Non-pigmented ciliary epithelial cell (primary cell): ENCODE measurements around the gene SEC61A2.
"Not testable (repeated sequence)": the region's sequence is repeated elsewhere in the genome, so short reads cannot be mapped to it uniquely, and the experiment has no call there.

Source experiments
- DNase-seq: peaks from one replicate; pipeline ENCODE4 v3.0.0-alpha.2; 2010; ENCODE audit warnings: low read depth

Gene SEC61A2

DNA sequence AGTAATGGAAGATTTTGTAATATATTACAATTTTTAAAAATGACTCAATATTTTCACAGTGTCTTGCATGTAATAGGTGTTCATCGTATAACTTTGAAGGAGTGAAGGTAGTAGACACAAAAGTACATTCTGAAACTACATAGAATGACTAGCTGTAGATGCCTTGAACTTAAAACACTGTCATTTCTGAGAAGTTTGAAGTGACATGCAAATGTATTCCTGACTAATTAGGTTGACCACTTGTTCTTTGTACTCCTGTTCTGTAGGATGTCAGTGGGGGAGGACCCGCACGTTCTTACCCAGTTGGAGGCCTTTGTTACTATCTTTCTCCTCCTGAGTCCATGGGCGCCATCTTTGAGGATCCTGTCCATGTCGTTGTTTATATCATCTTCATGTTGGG, 31.2 kb downstream of the SEC61A2 start:
- no peak for DNase-seq

DNA sequence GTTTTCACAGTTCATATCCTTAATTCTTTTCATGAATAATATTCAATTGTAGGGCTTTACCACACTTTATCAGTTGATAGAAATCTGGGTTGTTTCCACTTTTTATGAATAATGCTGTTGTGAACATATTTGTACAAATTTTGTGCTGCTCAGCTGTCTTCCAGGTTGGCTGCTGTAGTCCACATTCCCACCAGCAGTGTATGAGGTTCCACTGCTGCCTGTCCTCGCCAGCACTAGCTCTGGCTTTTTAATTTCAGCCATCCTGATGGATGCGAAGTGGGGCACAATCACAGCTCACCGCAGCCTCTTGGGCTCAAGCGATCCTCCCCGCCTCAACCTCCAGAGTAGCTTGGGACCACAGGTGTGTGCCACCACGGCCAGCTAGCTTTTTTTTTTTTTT, 33.5 kb downstream of the SEC61A2 start:
- DNase-seq, result no peak

DNA sequence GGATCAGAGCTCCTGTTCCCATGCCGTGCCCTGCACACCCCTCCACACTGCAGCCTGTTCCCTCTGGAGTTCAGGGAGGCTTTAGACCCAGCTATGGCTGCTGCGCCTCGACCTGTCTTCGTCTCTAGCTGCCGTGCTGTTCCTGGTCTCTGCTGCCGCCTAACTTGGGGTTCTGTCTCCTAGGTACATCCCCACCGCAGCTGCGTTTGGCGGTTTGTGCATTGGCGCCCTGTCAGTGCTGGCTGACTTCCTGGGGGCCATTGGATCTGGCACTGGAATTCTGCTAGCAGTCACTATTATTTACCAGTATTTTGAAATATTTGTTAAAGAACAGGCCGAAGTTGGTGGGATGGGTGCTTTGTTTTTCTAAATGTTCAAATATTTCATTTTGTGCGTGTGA, 34.6 kb downstream of the SEC61A2 start:
- no peak for DNase-seq

DNA sequence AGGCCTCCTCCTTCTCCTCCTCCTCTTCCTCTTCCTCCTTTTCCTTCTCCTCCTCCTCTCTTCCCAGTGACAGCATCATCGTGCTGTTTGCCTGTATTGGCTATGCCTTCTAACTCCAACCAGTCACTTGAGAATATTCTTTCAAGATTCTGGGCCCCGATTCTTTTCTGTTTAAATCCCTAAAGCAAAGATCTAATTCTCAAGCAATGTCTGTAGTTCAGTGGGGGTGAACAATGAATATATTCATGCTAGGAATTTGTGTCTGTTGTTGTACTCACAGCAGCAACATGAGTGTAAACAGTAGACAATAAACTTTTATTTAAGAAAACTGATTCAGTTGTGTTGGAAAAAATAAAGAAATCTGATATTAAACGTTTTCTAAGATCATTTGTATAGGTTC, 35.6 kb downstream of the SEC61A2 start:
- no peak for DNase-seq

DNA sequence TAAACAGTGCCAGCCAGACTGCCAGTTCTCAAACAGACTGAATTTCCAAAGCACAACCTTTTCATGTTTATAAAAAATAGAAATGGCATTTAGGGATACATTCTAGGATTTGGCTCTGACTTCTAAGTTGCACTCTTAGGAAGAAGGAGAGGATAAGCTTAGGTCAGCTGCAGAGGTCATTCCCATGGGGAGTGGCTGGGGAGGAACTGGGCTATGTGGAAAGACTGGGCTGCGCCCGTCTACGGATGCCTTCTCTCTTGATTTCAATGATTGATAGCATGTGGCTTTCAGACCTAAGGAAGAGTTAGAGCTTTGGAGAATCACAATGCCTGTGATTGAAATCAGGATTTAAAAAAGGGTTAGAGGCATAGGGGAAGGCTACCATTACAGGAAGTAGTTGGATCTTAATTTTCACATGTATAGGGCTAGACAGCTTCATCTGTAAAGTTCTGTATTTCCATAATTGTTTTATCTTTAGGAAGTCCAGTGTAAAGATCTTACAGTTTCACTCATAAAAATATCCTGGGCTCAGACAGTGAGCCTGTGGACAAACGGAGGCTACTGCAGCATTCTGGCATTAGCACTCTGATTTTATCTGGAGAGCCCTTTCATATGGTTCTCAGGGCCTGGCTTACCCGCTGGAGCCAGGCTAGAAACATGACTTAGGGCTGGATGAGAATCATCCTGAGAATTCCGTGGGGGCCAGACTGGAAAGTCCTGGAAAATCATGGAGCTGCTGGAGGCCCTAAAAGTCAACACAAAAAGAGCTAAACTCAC, 36.7 kb downstream of the SEC61A2 start:
- DNase-seq, result no peak

DNA sequence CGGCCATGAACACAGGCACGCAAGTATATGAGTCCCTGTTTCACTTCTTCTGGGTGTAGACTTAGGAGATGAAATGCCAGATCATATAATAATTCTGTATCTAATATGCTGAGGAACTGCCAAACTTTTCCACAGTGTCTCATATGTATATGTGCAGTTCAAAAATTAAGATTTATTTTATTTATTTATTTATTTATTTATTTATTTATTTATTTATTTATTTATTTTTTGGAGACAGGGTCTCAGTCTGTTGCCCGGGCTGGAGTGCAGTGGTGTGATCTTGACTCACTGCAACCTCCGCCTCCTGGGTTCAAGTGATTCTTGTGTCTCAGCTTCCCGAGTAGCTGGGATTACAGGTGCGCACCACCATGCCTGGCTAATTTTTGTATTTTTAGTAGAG, 42.0 kb downstream of the SEC61A2 start:
- DNase-seq, result not testable (repeated sequence)

DNA sequence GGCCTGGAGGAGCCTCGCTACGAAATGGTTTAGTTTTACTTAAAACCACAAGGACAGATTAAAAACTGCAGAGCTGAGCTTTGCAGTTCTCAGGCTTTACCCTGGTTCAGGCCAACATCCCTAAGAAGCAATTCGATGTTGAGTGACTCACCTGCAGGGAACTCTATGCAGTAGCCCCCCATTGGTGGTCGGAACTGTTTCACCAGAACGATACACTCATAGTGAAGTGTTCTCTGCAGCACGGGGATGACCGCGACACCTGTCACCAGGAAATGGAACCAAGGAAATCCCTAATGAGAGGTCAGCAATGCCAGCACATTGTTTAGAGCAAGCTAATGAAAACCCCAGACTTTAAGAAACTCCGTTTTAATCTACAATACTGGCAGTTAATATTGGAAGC, 48.2 kb downstream of the SEC61A2 start:
- DNase-seq, result no peak

DNA sequence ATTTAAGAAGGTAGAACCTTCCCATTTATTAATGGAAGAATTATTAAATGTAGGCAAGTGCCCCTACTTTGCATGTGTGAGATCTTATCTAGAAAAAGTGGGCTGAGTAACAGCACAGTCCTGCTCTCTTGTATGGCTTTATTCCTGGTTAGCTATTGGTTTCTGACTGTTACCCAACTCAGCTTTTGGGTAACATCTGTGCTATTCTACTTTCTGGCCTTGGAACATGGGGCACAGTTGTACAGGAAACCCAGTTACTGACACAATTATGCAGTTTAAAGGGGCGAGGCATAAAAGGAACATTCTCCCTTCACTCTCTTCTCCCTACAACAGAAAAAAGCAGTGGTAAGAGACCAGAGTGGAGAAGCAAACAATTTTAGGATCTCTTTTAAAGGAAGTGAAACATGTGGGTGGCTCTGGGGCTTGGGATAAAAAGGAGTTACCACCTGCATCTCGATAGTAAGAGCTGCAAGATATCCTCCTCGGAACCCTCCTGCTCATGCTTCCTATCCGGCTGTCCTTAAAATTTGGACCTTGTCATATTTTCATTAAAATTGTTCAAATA, 50.2 kb downstream of the SEC61A2 start:
- DNase-seq, result no peak

DNA sequence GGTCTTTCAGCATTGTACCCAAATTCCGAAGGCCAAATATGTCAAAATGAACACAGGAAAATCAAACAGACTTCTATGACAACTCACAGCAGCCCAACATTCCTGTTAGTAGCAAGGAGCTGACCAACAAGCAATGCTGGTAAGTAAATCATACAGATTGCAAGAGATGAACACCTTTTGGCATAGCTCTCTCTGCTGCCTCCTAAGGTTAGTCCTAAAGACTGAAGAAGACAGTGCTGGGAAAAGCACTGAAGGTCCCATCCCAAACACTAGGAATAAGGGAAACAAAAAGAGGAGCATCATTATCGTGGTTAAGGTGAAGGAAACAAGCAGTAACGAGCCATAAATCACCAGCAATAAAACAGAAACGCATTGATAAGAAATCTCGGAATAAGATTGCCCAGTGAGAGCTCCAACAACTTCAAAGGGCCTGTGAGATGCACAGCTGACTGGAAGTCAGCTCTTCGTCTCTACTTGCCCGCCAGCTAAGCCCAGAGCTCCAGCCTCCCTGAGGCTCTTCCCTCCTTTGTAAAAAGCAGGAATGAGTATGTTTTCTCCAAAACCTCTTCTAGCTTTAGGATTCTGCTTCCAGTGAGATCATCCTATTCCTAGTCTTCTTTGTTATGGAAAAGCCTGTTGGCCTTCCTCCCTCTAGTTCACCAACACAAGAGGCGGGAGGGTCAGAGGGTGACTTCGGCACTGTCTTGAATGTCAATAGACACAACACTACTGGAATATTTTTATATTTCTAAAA, 50.9 kb downstream of the SEC61A2 start:
- DNase-seq, result no peak

DNA sequence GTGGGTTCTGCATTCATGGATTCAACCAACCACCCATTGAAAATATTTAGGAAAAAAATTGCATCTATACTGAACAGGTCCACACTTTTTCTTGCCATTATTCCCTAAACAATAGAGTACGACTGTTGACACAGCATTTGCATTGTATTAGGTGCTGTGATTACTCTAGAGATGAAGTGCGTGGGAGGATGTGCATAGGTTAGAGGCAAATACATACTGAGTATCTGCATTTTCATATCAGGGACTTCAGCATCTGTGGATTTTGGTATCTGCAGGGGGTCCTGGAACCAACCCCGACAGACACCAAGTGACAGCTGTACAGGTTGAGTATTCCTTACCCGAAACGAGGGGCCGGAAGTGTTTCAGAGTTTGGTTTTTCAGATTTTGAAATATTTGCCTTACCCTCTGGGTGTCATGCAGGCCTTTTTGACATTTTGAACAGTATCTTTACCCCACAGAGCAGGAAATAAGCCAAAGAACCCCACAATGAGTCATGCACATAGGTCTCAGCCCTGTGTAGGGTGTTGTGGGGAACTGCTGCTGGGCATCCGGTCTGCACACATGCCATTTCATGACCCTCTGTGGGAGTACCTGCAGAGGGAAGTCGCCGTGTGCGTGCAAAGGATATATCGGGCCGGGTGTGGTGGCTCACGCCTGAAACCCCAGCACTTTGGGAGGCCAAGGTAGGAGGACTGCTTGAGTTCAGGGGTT, 51.7 kb downstream of the SEC61A2 start:
- no peak for DNase-seq

DNA sequence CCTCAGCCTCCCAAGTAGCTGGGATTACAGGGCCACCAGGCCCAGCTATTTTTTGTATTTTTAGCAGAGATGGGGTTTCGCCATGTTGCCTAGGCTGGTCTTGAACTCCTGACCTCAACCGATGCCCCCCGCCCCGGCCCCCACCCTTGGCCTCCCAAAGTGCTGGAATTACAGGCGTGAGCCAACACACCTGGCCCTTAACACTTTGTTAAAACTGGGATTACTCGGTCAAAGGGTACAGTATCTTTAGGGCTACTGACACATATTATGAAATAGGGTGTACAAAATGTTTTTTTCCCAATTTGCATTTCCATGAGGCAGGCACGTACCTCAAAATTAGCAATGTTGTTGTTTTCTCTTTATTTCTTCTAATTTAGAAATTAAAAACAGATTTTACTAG, 54.7 kb downstream of the SEC61A2 start:
- no peak for DNase-seq

DNA sequence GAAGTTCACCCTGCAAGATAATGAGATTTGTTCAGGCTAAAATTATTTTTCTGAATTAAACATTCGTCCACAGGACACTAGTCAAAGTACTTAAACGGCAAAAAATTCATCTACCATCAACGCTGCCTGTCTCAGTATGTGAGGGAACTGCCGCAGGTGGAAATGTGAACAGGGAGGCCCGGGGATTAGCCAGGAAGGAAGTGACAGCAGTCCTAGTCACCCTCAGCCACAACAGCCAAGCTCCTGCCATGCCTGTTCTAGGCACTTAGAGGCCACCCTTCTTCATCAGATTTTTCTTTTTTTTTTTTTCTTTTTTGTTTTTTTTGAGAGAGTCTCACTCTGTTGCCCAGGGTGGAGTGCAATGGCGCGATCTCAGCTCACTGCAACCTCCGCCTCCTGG, 56.8 kb downstream of the SEC61A2 start:
- no peak for DNase-seq

DNA sequence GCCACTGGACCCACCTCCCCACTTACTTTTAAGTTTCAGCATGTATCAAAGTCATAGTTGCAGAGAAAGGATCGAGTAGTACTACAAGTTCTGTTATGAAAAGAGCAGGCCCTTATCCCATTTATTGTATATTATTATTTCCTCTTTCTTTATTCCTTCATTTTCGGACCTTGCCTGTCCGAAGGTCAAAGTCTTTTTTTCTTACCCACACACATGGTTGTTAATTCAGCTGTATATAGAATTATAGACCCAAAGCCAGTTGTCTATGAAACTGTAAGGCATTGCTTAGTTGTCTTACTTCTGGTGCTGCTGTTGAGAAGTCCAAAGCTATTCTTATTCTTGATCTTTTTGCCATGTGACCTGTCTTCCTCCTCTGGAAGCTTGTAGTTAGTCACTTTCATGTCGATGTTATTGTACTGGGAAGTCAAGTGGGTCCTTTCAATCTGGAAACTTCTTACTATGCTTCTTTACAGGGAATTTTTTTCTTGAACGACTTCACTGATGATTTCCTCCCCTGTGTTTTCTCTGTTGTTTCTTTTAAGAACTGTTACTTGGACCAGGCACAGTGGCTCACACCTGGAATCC, 57.9 kb downstream of the SEC61A2 start:
- DNase-seq, result no peak

DNA sequence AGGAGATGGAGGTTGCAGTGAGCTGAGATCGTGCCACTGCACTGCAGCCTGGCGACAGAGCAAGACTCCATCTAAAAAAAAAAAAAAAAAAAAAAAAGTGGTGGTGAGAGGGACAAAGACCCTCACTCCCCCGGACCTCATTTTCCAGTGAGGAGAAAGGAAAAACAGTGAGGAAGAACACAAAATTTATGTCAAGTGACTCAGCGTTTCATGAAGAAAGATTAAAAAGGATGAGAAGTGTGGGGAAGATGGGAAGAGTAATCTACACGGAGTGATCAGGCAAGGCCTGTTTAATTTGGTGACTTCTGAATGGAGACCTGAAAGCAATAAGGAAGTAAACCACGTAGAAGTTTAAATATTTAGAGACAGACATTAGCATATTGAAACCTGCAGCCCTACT, 59.2 kb downstream of the SEC61A2 start:
- DNase-seq, result no peak

DNA sequence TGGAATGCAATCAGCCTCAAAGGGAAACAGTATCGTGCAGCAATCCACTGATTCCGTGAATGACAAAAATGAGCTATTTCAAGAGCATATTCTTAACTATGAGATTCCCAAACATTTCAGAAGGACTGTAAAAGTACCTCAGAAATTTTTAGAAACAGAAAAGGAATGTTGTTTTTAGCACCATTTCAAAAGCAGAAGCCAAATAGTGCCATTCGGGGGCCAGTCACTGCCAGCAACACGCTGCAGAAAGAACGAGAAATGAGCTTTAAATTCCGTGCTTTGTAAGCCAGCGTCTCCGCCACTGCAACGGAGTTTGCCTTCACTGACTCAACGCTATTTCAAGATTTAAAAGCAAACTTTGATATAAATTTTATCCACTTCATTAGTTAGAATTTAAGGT, 59.9 kb downstream of the SEC61A2 start:
- no peak for DNase-seq

DNA sequence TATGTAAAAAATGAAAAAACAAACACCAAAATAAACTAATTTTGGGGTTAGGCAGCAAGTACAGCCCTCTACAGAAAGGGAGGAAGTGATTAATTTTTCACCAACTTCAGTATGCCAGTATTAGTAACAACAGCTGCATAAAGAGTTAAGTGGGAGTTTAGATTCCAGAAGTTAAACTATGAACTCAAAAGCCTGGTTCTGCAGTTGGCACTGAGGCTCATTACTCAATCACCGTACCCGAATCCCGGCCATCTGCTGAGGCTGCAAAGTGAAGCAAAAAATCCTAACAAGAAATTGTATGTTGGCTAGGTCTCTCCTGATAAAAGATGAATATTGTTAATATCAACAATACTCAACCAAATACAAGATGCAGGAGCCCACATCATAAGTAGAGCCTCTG, 62.2 kb downstream of the SEC61A2 start:
- no peak for DNase-seq

DNA sequence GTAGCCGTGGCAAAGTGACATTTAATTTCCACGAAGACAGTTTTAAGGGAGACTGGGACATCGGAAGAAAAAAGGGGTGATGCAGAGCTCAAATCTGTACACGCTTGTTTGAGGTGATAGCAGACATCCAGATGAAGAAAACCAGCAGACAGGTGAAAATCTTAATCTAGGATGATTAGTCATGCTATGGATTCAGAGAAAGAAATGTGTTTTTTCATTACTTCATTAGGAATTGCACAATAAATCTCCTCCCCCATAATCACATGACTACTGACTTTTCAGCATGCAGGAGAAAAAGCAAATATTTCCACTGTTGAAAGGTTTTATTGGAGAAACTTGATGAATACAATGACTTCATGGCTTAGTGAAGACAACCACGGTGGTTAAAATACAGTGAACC, 63.7 kb downstream of the SEC61A2 start:
- no peak for DNase-seq

DNA sequence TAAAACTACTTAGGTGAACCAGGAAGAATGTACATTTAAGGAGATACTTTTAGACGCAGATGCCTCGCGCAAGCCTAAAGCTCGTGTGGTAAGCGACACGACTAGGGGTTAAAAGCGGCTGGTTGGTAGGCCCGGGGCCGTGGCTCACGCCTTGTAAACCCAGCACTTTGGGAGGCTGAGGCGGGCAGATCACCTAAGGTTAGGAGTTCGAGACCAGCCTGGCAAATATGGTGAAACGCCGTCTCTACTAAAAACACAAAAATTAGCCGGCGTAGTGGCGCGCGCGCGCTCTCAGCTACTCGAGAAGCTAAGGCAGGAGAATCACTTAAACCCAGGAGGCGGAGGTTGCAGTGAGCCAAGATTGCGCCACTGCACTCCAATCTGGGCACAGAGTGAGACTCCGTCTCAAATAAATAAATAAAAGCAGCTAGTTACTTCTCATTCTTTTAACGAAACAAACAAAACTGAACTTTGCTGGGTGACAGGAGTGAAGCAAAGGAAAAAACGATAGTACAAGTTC, 65.3 kb downstream of the SEC61A2 start:
- no peak for DNase-seq

DNA sequence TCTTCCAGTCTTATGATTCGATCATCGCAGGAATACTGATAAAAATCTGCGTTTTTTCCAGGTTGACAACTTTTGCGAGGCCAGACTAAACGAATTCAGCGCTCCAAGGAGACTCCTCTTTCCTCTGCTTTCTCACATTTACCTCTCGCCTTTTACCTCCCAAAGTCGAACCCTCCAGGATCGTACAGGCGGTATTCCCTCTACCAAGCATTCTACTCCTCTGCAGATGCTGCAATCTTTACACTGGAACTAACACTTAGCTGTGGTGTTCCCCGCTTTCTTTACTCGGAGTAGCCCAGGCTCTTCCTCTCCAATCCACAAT, 65.8 kb downstream of the SEC61A2 start:
- DNase-seq, result no peak

DNA sequence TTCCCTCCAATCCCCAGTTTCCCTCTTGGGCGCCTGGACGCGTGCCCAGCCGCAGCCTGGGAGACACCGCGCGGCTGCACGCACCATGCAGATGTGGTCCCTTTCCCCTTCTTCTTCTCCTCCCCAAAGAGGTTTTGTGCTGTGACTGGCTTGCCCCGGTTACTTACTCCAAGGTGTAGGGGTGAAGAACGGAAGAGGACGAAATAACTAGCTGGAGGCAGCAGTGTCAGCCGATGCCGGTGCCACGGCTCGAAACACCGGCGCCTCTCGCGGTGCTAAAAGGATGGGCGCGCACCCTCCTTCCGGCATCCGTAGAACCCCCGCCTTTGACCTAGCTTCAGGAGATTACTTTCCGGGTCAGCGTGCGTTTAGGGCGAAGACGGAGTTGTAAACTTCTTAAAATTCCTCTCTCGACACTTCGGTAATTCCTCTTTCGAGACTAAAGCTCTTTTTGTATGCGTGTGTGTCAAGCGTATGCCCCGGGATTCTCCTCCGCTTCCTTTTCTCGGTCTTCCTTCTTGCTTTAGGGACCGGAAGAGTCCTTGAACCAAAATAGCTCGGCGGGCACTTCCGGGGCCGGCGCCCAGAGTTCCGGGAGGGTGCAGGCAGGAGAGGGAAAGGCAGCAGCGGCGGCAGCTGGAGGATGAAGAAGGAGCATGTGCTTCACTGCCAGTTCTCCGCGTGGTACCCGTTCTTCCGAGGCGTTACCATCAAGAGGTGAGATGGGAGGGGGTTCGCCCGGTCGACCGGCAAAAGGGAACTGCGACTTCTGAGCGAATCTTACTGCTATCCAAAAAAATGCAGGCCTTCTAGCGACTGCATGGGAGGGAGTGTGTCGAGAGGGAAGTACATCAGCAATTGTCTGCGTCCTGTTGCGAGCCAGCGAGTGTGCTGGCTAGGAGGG, 66.4 kb downstream of the SEC61A2 start, which contains the start of the genes CDC123 and NUDT5:
Gene CDC123 (plus strand): TSS at position 586 of the 904 bp plus-strand sequence. CDS start 58 bp downstream, at position 644.
Gene NUDT5 (minus strand): TSS at position 289 of the 904 bp plus-strand sequence. CDS start 9,600 bp downstream, outside the sequence.
- peak; percentile 51 for DNase-seq
